ENCODE results near the gene GRK5.

- TF ChIP-seq CTCF (conservative IDR thresholded peaks at IDR 0.05 in 1 of 2, IDR thresholded peaks at IDR 0.05 in 1 of 2; ENCODE audit: extremely low read depth in 1 of 2, insufficient read depth in 1 of 2, low read depth in 1 of 2, low read length in 2 of 2): no peak
- TF ChIP-seq EZH2 (IDR thresholded peaks at IDR 0.05; ENCODE audit: borderline replicate concordance, low read length): no peak
These were observed 79.1 kb downstream of the GRK5 start for GRCh38 chr10:119286516-119286915.

Data from mammary epithelial cell (primary cell).